ENCODE measurements around the gene ARGLU1.

Gene ARGLU1

GRCh38 chr13:106581225-106581624, 13.3 kb upstream of the ARGLU1 start:
- no peak for TF ChIP-seq ARNT (IDR thresholded peaks at IDR 0.05)
- no peak for TF ChIP-seq NFRKB (IDR thresholded peaks at IDR 0.05)
- TF ChIP-seq LEF1 (IDR thresholded peaks at IDR 0.05; ENCODE audit: borderline replicate concordance): no peak
- no peak for TF ChIP-seq ZNF384 (IDR thresholded peaks at IDR 0.05)
- no peak for TF ChIP-seq SP1 (IDR thresholded peaks at IDR 0.05)
- TF ChIP-seq SUZ12 (IDR thresholded peaks at IDR 0.05): no peak
- TF ChIP-seq, protein P1, sequence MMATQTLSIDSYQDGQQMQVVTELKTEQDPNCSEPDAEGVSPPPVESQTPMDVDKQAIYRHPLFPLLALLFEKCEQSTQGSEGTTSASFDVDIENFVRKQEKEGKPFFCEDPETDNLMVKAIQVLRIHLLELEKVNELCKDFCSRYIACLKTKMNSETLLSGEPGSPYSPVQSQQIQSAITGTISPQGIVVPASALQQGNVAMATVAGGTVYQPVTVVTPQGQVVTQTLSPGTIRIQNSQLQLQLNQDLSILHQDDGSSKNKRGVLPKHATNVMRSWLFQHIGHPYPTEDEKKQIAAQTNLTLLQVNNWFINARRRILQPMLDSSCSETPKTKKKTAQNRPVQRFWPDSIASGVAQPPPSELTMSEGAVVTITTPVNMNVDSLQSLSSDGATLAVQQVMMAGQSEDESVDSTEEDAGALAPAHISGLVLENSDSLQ (IDR thresholded peaks at IDR 0.05): no peak
- no peak for TF ChIP-seq CTBP1 (IDR thresholded peaks at IDR 0.05; ENCODE audit: borderline replicate concordance)
- TF ChIP-seq ELF4 (IDR thresholded peaks at IDR 0.05): no peak
- no peak for TF ChIP-seq FOXK2 (IDR thresholded peaks at IDR 0.05)
- TF ChIP-seq FOXM1 (IDR thresholded peaks at IDR 0.05; ENCODE audit: borderline replicate concordance): no peak
- no peak for TF ChIP-seq BHLHE40 (IDR thresholded peaks at IDR 0.05; ENCODE audit: borderline replicate concordance)
- TF ChIP-seq HDGF (IDR thresholded peaks at IDR 0.05; ENCODE audit: borderline replicate concordance): no peak
- TF ChIP-seq TARDBP (IDR thresholded peaks at IDR 0.05): no peak
- no peak for TF ChIP-seq L3MBTL2 (conservative IDR thresholded peaks at IDR 0.05)
- no peak for TF ChIP-seq FOXA1 (IDR thresholded peaks at IDR 0.05)
- DNase-seq (ENCODE audit: extremely low spot score): no peak
- CTCF ChIA-PET: no interaction called here
- POLR2A ChIA-PET: no interaction called here

- no peak for DNase-seq (ENCODE audit: extremely low spot score)
- no peak for TF ChIP-seq ARNT (IDR thresholded peaks at IDR 0.05)
- TF ChIP-seq L3MBTL2 (conservative IDR thresholded peaks at IDR 0.05): no peak
- no peak for TF ChIP-seq ZNF384 (IDR thresholded peaks at IDR 0.05)
- no peak for TF ChIP-seq NFRKB (IDR thresholded peaks at IDR 0.05)
- no peak for TF ChIP-seq SUZ12 (IDR thresholded peaks at IDR 0.05)
- TF ChIP-seq FOXM1 (IDR thresholded peaks at IDR 0.05; ENCODE audit: borderline replicate concordance): no peak
- no peak for TF ChIP-seq HDGF (IDR thresholded peaks at IDR 0.05; ENCODE audit: borderline replicate concordance)
- TF ChIP-seq ELF4 (IDR thresholded peaks at IDR 0.05): no peak
- TF ChIP-seq FOXK2 (IDR thresholded peaks at IDR 0.05): no peak
- no peak for TF ChIP-seq FOXA1 (IDR thresholded peaks at IDR 0.05)
- TF ChIP-seq, protein P1 (IDR thresholded peaks at IDR 0.05): no peak
- no peak for TF ChIP-seq SP1 (IDR thresholded peaks at IDR 0.05)
- TF ChIP-seq TARDBP (IDR thresholded peaks at IDR 0.05): no peak
- ChIA-PET POLR2A (no interaction called here), CTCF (no interaction called here)
Measured at GRCh38 chr13:106575896-106576295, 8.0 kb upstream of the ARGLU1 start.

DNA sequence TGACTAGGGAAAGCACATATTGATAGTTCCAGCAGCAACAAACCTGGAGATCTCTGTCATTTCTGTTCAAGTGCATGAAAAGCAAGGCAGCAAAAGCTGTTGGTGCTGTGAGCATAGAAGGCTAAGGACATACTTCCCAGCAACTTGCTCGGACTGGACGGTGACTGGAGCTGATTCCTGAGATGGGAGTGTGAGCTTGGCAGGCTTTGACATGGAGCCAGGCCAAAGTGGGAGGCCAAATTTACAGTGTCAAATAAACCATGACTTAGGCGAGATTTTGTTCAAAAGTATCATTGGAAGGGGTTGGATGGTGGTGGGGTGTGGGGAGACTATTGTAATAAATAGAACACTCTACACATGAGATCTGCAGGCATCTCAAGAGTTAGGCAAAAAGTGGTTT, 5.9 kb upstream of the ARGLU1 start:
- CTCF ChIA-PET: no interaction called here
- no peak for TF ChIP-seq SP1 (IDR thresholded peaks at IDR 0.05)
- TF ChIP-seq ZNF384 (IDR thresholded peaks at IDR 0.05): no peak
- no peak for TF ChIP-seq ELF4 (IDR thresholded peaks at IDR 0.05)
- TF ChIP-seq FOXK2 (IDR thresholded peaks at IDR 0.05): no peak
- TF ChIP-seq FOXA1 (IDR thresholded peaks at IDR 0.05): no peak
- no peak for TF ChIP-seq FOXM1 (IDR thresholded peaks at IDR 0.05; ENCODE audit: borderline replicate concordance)
- no peak for TF ChIP-seq SUZ12 (IDR thresholded peaks at IDR 0.05)
- POLR2A ChIA-PET: no interaction called here
- DNase-seq (ENCODE audit: extremely low spot score): no peak

- POLR2A ChIA-PET: no interaction called here
- TF ChIP-seq ZNF384 (IDR thresholded peaks at IDR 0.05): no peak
- TF ChIP-seq FOXK2 (IDR thresholded peaks at IDR 0.05): no peak
- no peak for TF ChIP-seq CTBP1 (IDR thresholded peaks at IDR 0.05; ENCODE audit: borderline replicate concordance)
- TF ChIP-seq ELF4 (IDR thresholded peaks at IDR 0.05): no peak
- TF ChIP-seq HDGF (IDR thresholded peaks at IDR 0.05; ENCODE audit: borderline replicate concordance): no peak
- no peak for TF ChIP-seq L3MBTL2 (conservative IDR thresholded peaks at IDR 0.05)
- TF ChIP-seq SUZ12 (IDR thresholded peaks at IDR 0.05): no peak
- no peak for TF ChIP-seq NFRKB (IDR thresholded peaks at IDR 0.05)
- TF ChIP-seq ARNT (IDR thresholded peaks at IDR 0.05): no peak
- TF ChIP-seq, protein P1 (IDR thresholded peaks at IDR 0.05): no peak
- no peak for TF ChIP-seq FOXM1 (IDR thresholded peaks at IDR 0.05; ENCODE audit: borderline replicate concordance)
- TF ChIP-seq SP1 (IDR thresholded peaks at IDR 0.05): no peak
- TF ChIP-seq BHLHE40 (IDR thresholded peaks at IDR 0.05; ENCODE audit: borderline replicate concordance): no peak
- TF ChIP-seq LEF1 (IDR thresholded peaks at IDR 0.05; ENCODE audit: borderline replicate concordance): no peak
- TF ChIP-seq FOXA1 (IDR thresholded peaks at IDR 0.05): no peak
- no peak for TF ChIP-seq TARDBP (IDR thresholded peaks at IDR 0.05)
- DNase-seq (ENCODE audit: extremely low spot score): no peak
- CTCF ChIA-PET: no interaction called here
Measured at GRCh38 chr13:106573284-106573846, 5.4 kb upstream of the ARGLU1 start.

- DNase-seq (ENCODE audit: extremely low spot score): peak; percentile 8
- TF ChIP-seq FOXM1 (IDR thresholded peaks at IDR 0.05; ENCODE audit: borderline replicate concordance): no peak
- TF ChIP-seq SUZ12 (IDR thresholded peaks at IDR 0.05): no peak
- TF ChIP-seq L3MBTL2 (conservative IDR thresholded peaks at IDR 0.05): no peak
- TF ChIP-seq HDGF (IDR thresholded peaks at IDR 0.05; ENCODE audit: borderline replicate concordance): no peak
- no peak for TF ChIP-seq CTBP1 (IDR thresholded peaks at IDR 0.05; ENCODE audit: borderline replicate concordance)
- no peak for TF ChIP-seq SP1 (IDR thresholded peaks at IDR 0.05)
- no peak for TF ChIP-seq FOXA1 (IDR thresholded peaks at IDR 0.05)
- no peak for TF ChIP-seq ZNF384 (IDR thresholded peaks at IDR 0.05)
- no peak for TF ChIP-seq NFRKB (IDR thresholded peaks at IDR 0.05)
- TF ChIP-seq FOXK2 (IDR thresholded peaks at IDR 0.05): no peak
- TF ChIP-seq LEF1 (IDR thresholded peaks at IDR 0.05; ENCODE audit: borderline replicate concordance): no peak
- TF ChIP-seq TARDBP (IDR thresholded peaks at IDR 0.05): no peak
- TF ChIP-seq, protein P1 (IDR thresholded peaks at IDR 0.05): no peak
- TF ChIP-seq BHLHE40 (IDR thresholded peaks at IDR 0.05; ENCODE audit: borderline replicate concordance): no peak
- no peak for TF ChIP-seq ELF4 (IDR thresholded peaks at IDR 0.05)
- no peak for TF ChIP-seq ARNT (IDR thresholded peaks at IDR 0.05)
- CTCF ChIA-PET: no interaction called here
- POLR2A ChIA-PET: no interaction called here
Measured at GRCh38 chr13:106570299-106570852, 2.4 kb upstream of the ARGLU1 start.
